Activated CD4-positive, alpha-beta T cell treated with anti-CD3 and anti-CD28 coated beads for 24 hours (primary cell): ENCODE results near the gene PRRC1.
A peak's percentile ranks its signal among the peaks of the same experiment; 100 is the strongest.
"Not testable (repeated sequence)": the region's sequence is repeated elsewhere in the genome, so short reads cannot be mapped to it uniquely, and the experiment has no call there.

Experiments
- DNase-seq, 2 donors: peaks; one replicate each; pipeline ENCODE4 v3.0.0-alpha.2; 2020; ENCODE audit warnings: low read depth in 2 of 2

The PRRC1 gene

DNA sequence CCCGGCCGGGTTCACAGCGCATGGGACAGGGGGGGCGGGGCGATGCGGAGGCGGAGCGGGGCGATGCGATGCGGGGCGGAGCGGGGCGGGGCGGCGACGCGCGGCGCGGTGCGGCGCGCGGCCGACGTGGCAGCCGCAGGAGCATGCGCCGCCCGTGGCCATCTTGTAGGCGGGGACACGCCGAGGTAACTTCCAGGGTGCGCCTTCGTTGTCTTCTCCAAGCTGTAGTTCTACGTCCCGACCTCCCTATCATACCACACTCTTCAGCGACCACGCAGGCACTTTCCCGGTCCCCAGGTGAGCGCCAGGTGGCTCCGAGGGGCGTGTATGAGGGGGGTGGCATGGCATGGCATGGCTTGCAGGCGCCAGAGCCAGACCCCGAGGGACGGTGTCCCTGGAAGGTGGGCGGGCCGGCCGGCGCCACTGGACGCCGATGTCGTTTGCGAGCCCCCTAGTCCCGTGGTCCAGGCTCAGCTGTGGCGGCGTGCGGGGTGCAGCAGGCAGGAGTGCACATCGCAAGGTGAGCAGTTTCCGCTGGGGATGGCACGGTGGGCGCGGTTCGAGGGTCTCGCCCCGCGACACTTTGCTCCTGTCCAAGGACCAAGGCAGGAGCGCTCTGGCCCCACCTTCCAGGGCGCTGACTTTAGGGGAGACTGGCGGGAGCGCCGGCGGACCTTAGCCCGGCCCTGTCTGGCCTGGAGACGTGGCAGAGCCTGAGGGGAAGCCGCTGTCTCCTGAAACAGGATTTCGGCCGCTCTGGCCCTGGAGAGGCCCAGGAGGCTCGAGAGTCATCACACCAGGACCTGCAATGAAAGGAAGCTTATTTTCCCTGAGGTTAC lies at the start of gene PRRC1:
PRRC1 (plus strand) TSS at position 161 of the 839 bp plus-strand sequence. CDS start 5,840 bp downstream, outside the sequence.
- DNase-seq, result peak; percentile 70 to 71

DNA sequence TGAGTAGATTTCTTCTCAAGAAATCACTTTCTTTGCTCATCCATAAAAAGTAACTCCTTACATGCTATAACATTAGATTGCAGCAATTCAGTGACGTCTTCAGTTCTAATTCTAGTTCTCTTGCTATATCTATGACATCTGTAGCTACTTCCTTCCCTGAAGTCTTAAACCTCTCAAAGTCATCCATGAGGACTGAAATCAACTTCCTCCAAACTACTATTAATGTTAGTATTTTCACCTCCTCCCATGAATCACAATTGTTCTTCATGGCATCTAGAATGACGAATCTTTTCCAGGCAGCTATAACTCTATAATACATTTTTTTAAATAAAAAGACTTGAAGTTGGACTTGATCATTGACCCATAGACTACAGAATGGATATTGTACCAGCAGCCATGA lies 46.2 kb upstream of the PRRC1 start:
- DNase-seq, result no peak

DNA sequence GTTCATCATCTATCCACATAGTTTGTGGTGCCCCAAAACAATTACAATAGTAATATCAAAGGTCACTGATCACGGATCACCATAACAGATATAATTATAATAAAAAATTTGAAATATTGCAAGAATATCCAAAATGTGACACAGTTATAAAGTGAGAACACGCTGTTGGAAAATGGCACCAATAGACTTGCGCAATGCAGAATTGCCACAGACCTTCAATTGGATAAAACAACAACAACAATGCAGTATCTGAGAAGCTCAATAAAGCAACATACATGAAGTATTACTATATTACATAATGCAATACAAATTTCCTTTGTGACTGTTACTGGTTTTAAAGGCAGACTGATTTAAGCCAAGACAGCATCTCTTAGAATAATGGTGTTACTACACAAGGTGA lies 44.7 kb upstream of the PRRC1 start:
- no peak for DNase-seq

DNA sequence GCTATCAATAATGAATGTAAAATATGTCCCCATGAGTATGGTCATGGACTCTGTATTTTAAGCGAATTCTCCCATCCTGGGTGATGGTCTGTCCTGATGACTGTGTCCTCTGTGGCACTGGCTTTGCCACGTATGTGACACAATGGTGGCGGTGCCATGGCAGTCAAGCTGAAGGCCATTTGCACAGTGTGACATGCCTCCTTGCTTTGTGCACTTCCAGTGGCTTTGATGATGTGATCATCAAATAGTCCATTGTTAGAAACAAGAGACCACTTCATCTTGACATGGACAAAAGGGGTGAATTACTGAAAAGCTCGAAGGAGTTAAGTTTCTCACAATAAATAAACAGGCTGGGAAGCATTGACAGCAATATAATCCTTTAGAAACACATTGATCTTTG lies 31.0 kb upstream of the PRRC1 start:
- no peak for DNase-seq

DNA sequence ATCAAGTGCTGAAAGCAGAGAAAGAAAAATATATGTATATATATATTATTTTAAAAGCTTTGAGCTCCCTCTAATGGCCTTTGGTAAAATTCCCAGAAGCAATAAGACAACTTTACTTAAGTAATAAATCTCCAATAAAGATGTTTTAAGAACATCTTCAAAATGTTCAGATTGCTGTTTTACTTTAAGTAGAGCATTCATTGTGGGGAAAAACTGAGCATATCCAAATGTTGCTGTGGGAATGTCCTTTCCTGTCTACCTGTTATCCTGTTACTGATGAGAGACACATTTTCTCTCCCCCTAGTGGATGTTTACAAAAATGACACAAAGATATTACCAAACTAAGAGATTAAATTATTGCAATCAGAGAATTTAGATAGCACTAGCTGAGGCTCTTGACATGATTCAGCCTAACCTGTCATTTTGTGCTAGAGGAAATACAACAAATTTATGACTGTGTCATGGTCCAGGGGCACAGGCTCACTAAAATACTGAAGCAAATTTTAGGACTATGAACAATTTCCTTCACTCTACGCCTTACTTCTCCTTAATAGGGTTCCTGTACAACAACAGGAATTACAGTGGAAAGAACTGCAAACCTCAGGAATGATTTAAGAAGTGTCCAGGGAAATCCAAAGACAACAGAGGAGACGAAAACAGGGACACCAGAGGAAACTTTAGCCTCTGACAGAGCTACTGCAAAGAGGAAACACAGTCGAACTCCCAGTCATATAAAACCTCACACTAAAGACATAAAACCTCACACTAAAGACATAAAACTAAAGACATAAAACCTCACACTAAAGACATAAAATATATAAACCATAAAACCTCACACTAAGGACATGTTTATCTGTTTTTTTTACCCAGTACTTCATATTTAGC lies 24.3 kb upstream of the PRRC1 start:
- no peak for DNase-seq

DNA sequence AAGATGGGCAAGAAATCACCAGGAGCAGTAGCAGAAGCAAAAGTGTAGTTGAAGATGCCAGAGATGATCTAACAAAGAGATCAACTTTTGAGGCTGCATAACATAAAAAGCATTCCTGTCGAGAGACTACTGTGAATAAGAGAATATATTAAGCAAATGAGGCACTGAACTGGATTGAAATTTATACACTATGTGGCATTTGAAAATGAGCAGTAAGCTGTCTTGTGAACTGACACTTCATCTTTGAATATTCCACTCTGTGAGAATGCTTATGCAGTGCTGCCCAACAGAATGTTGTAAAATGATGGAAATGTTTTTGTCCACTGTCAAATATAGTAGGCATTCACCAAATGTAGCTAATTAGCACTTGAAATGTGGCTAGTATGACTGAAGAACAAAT lies 18.9 kb upstream of the PRRC1 start:
- DNase-seq, result no peak

DNA sequence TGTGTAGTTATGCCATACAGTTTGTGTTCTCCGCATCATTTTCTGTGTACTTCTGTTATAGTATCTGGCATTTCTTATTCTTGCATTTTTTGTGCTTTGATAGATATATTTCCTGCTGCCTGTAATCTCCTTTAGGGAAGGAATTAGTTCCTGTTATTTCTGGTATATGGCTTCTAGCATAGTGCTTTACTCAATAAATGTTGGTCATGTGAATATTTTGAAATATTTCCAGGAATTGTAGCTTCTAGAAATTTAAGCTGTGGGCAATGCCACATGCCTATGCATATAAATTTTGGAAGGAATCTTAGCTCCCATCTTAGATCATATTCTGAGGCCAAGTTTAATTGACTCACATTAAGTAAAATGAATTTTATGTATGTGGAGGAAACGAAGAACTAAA lies 11.5 kb upstream of the PRRC1 start:
- no peak for DNase-seq

DNA sequence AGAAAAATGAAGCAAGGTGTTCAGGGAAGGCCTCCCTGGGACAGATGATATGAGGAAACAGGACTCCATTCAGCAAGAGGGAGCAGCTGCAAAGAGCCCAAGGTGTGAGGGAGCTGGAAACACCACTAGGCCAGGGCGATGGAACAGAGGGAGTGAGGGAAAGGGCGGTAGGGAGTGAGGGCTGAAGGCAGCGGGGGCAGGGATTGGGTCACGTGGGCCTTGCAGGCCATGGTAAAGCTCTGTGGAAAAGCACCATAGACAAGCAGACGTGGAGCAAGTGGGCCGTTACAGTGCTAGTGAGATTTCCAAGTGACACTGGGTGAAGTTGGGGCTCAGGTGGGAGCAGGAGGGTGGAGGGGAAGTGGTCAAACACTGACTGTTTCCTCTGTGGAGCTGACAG lies 10.8 kb upstream of the PRRC1 start:
- no peak for DNase-seq

DNA sequence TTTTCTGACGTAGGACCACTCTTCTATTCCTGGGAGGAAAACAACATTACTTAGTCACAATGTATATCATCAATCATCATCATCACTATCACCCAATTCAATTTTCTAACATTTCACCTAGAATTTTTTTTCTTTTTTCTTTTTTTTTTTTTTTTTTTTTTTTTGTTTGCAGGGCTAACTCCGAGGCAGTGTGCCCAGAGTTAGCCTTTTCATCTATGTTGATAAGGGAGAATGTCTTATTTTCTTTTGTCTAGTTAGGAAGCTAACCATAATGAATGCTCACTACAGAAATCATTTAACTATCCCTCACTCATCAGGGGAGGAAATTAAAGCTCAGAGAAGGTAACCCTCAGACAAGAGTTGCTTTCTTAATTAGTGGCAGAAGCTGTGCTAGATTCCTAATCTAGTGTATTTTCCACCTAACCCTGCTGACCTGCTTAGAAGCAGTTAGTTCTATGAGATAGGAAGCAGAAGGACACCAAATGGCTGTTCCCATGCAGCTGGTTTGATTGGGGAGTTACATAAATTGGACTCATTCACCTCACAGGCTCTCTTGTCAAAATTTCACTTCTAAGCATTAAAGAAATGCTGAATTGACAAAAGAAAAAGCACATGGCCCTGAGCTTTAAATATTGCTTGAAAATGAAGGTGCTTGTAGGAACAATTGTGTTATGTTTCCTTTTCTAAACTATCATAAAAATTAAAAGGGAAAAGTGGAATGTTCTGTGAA lies 8.6 kb upstream of the PRRC1 start:
- no peak for DNase-seq

DNA sequence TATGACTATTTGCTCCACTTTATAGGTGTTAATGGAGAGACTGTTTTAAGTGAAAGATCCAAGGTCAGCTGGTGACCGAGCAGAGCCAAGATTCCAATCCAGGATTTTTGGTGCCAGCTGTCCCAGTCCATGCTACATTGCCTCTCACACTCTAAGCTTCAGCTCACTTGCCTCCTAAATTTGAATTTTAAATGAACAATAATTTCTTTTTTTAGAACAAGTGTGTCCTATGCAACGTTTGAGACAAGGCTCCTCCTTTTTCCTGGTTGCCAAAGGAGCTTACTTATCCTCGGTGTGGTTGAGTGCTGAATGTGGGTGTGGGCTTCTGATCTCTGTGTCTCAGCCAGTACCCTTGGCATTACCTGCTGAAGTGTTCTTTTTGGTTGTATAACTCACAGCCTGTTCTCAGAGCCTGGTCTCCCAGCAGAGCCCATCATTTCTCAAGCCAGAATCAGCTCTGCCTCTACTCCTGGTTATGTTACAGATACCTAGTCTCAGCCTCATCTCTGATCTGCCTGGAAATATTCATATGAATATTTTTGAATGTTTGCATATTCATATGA lies 4.0 kb upstream of the PRRC1 start:
- DNase-seq, result no peak

DNA sequence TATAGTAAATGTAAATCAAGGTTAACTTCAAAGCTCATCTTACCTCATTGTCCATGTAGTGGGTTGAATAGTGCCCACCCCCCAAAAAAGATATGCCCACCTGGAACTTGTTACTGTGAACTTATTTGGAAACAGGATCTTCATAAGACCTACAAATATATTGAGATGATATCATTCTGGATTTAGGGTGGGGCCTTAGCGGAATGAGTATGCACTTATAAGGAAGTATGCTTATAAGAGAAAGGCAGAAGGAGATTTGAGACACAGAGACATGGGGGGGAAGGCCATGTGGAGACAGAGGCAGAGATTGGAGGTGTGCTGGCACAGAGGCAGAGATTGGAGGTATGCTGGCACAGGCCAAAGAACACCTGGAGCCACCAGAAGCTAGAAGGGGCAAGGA lies 2.6 kb upstream of the PRRC1 start:
- no peak for DNase-seq

DNA sequence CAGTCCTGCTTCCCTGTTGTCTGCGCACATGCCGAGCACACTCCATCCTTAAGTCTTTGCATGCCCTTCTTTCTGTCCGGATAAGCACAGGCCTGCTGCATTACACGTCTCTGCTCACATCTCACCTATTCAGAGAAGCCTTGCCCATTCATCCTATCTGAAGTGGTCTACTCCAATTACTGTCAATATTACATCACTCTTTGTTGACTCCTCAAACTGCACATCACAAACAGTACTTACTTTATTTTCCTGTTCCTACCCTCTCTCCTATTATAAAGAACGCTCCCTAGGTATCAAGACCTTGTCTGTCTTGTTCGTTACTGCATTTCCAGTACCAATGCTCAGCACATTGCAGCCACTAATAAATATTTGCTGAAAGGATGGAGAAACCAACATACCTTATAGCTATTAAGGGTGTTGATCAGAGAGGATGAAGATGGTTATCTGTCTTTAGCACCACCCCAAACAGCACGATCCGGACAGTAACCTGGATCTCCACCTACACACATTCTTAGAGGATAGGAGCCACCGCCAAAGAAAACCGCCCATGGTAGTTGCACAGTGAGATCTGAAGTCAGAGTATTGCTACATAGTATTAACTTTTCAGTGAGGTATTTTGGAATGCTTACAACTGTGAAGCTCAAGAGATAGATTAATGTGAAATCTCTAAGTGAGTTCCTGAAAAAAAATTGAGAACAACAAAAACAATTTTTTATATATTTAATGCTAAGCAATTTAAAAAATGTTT lies 1.6 kb upstream of the PRRC1 start:
- DNase-seq, result no peak

DNA sequence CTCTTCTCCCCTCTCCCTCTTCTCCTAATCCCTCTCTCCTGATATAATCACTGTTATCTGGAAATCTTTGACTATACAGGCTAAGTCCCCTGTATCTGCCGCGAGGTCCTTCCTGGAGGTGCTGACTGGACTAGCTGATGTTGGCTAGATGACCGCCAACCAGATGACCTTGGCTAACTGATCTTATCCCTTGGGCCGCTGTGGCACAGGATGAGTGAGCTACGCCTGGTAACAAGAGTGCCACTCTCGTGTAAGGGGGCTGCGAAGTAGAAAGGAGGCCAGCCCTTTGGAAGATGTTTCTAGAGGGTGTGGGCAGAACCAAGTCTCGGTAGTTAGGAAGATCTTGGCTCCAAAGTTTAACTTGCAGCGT lies 345 bp upstream of the PRRC1 start:
- no peak for DNase-seq

DNA sequence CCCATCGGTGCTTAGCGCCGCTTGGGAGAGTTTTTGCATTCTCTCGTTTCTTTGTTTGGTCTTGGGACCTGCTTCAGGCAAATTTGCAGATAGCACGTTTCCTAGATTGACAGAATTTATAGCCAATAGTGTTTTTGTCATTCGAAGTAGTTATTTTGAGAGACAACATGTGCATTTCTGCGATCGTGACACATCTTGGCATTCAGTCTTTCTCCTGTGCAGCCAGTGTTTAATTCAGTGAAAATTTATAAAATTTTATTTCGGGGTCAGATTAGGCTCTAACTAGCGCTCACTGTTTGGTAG lies 830 bp downstream of the PRRC1 start:
- no peak for DNase-seq

DNA sequence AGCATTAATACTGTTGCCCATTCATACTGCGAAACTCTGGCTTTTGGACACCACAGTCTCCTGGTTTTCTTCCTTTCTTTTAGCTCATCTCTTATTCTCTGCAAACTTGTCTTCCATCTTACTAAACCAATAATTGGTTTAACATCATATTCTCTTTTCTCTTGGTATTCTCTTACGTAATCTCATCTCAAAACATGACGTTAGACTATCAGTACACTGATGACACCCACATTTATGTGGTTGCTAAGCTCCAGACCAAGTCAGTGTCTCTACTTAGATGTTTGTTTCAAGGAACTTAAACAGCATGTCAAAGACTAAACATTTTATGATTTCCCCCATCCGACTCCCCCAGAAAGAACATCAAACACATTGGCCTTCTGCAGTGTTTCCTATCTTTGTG lies 2.1 kb downstream of the PRRC1 start:
- no peak for DNase-seq

DNA sequence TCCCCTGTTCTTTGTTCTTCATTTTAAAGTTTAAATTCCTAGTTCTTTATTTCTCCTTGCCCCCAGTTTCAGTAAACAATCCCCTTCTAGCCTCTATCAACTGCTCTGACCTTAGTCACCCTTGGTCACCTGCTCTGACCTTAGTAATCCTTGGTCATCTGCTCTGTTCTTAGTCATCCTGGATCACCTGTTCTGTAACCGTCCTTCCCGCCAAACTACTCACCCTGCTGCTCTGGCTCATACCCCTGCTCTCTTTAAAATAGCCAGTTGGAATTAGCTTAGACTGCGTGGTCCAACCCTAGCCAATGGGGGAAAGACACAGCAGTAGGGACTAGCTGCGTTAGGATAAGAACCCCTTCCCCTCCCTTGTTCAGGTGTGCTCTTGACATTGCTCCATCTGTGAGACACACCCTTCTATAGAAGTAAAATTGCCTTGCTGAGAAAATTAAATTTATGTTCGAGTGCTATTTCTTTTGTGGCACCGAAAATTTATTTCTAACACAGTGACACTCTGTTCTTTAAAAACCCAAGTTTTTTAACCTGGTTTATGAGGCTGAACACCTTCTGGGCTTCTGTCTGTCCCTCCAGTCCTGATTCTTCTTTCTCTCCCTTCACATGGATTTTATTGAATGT lies 3.8 kb downstream of the PRRC1 start:
- no peak for DNase-seq

DNA sequence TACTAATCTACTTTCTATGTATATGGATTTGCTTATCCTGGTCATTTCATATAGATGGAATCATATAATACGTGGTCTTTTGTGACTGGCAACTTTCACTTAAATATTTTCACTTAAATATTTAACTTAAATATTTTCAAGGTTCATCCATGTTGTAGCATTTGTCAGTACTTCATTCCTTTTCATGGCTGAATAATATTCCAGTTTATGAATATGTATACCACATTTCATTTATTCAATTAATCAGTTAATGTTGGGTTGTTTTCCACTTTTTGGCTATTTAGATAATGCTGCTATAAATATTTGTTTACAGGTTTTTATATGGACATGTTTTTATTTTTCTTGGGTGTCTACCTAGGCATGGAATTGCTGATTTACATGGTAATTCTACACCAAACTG lies 7.7 kb downstream of the PRRC1 start:
- DNase-seq, result no peak

DNA sequence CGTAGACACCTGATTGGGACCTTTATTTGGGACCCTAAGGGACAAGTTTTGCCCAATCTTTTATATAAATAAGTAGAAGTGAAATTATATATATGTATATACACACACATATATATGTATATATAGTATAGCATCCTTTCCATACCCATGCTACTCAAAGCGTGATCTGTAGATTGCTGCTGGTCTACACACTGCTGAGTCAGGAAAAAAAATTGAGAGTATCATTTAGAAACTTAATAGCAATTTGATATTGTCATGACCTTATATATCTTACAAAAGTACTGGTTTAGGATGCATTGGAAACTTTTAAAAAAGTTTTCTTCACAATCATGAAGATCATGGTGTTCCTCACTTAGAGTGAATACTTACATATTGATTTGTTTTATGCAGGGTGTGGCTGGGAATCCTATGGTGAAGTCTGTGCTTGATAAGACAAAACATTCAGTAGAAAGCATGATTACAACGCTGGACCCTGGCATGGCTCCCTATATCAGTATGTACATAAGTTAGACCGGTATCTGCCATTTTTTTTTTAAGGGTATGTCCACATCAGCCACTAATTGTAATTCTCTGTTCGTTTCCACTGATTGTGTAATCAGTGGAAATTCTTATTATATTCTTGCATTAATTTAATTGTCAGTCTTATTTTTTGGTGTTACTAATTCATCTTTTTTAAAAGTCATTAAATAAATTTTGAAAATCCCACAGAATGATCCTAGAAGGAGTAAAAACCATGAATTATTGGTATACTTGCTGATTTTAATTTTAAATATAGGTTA lies 12.7 kb downstream of the PRRC1 start:
- DNase-seq, result no peak

DNA sequence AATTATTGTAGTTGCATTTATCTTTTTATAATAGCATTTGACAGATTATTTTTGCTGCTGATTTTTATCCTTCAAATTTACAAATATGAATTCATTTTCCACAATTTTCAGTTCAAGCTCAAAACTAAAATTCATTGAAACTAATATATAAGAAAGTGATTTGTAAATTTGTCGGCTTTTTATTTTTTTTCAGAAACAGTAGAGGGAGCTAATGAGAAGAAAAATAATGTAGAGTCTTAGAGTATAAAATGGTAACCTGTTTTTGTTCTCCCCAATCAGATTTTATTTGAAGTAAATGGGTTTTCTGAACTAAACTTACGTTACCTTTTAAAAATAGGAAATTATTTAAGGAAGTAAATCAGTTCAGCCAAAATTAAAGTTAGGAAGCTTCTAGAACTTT lies 19.2 kb downstream of the PRRC1 start:
- no peak for DNase-seq

DNA sequence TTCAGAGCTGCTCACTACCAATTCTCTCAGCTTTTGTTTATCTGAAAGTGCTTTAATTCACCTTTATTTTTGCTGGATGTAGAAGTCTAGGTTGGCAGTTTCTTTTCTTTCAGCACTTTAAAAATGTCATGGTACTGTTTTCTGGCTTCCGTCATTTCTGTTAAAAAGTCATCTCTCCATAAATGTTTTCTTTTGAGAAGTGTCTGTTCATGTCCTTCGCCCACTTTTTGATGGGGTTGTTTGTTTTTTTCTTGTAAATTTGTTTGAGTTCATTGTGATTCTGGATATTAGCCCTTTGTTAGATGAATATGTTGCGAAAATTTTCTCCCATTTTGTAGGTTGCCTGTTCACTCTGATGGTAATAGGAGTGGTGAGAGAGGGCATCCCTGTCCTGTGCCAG lies 23.1 kb downstream of the PRRC1 start:
- DNase-seq, result not testable (repeated sequence)
